GM23338 (cell line): Measurements from ENCODE around the gene CBX5.

Source experiments
- CREB1 ChIP-seq: fragments of 250-450 bp; sonication (Bioruptor Pico); IDR thresholded peaks from 2 replicates; pipeline ENCODE4 v1.5.0; 2020; ENCODE audit warnings: low read depth, mild to moderate bottlenecking, moderate library complexity
- EZH2 ChIP-seq: fragments of 200-600 bp; sonication (generic); IDR thresholded peaks from one replicate; pipeline ENCODE4 v1.8.0; 2017; ENCODE audit warnings: antibody characterized with exemption, mild to moderate bottlenecking, low read depth; ENCODE audit not compliant: unreplicated experiment
- EZH2phosphoT487 ChIP-seq: fragments of 200-600 bp; sonication (generic); IDR thresholded peaks from one replicate; pipeline ENCODE4 v1.8.1; 2018; ENCODE audit warnings: antibody characterized with exemption; ENCODE audit not compliant: unreplicated experiment
- JUNB ChIP-seq: IDR thresholded peaks from one replicate; pipeline ENCODE4 v1.6.1; 2016; ENCODE audit warnings: antibody characterized with exemption; ENCODE audit not compliant: unreplicated experiment
- POLR2AphosphoS5 ChIP-seq: IDR thresholded peaks from 2 replicates; pipeline ENCODE4 v1.6.1; 2016; ENCODE audit warnings: antibody characterized with exemption, low read depth
- TF ChIP-seq, protein P1 (sequence below), 2 experiments: fragments of 200-600 bp in 1 of 2; sonication (generic) in 1 of 2; conservative IDR thresholded peaks; 2 replicates each; pipeline versions ENCODE4 v1.5.1 to v1.6.1; 2016 to 2017; ENCODE audit warnings: antibody characterized with exemption in 2 of 2, low read depth in 2 of 2, mild to moderate bottlenecking in 2 of 2, moderate library complexity in 1 of 2
- TF ChIP-seq, protein P2 (sequence below): IDR thresholded peaks from one replicate; pipeline ENCODE4 v1.6.1; 2018; ENCODE audit warnings: antibody characterized with exemption; ENCODE audit not compliant: unreplicated experiment

DNA sequence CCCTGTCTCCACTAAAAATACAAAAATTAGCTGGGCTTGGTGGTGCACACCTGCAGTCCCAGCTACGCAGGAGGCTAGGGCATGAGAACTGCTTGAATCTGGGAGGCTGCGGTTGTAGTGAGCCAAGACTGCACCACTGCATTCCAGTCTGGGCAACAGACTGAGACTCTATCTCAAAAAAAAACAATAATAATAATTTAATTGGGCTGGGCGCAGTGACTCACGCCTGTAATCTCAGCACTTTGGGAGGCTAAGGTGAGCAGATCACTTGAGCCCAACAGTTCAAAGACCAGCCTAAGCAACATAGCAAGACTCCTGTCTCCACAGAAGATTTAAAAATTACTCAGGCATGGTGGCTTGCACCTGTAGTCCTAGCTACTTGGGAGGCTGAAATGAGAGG lies 26.7 kb downstream of the CBX5 start:
- TF ChIP-seq, protein P1, sequence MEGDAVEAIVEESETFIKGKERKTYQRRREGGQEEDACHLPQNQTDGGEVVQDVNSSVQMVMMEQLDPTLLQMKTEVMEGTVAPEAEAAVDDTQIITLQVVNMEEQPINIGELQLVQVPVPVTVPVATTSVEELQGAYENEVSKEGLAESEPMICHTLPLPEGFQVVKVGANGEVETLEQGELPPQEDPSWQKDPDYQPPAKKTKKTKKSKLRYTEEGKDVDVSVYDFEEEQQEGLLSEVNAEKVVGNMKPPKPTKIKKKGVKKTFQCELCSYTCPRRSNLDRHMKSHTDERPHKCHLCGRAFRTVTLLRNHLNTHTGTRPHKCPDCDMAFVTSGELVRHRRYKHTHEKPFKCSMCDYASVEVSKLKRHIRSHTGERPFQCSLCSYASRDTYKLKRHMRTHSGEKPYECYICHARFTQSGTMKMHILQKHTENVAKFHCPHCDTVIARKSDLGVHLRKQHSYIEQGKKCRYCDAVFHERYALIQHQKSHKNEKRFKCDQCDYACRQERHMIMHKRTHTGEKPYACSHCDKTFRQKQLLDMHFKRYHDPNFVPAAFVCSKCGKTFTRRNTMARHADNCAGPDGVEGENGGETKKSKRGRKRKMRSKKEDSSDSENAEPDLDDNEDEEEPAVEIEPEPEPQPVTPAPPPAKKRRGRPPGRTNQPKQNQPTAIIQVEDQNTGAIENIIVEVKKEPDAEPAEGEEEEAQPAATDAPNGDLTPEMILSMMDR (conservative IDR thresholded peaks at IDR 0.05; ENCODE audit: low read depth in 2 of 2): no peak
- TF ChIP-seq JUNB (no peak), EZH2phosphoT487 (no peak), EZH2 (no peak), POLR2AphosphoS5 (no peak), CREB1 (CRISPR knock-in tag) (no peak)
- TF ChIP-seq, protein P2, sequence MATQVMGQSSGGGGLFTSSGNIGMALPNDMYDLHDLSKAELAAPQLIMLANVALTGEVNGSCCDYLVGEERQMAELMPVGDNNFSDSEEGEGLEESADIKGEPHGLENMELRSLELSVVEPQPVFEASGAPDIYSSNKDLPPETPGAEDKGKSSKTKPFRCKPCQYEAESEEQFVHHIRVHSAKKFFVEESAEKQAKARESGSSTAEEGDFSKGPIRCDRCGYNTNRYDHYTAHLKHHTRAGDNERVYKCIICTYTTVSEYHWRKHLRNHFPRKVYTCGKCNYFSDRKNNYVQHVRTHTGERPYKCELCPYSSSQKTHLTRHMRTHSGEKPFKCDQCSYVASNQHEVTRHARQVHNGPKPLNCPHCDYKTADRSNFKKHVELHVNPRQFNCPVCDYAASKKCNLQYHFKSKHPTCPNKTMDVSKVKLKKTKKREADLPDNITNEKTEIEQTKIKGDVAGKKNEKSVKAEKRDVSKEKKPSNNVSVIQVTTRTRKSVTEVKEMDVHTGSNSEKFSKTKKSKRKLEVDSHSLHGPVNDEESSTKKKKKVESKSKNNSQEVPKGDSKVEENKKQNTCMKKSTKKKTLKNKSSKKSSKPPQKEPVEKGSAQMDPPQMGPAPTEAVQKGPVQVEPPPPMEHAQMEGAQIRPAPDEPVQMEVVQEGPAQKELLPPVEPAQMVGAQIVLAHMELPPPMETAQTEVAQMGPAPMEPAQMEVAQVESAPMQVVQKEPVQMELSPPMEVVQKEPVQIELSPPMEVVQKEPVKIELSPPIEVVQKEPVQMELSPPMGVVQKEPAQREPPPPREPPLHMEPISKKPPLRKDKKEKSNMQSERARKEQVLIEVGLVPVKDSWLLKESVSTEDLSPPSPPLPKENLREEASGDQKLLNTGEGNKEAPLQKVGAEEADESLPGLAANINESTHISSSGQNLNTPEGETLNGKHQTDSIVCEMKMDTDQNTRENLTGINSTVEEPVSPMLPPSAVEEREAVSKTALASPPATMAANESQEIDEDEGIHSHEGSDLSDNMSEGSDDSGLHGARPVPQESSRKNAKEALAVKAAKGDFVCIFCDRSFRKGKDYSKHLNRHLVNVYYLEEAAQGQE: no peak
